Neural cell (in vitro differentiated cells): Measurements from ENCODE around the gene OLFML3. TPM values are rescaled to one million over a fixed set of nuclear protein-coding genes. Genes with fewer than 3 reads are reported as not detected.

Experiments
- H2AFZ ChIP-seq: fragments of 200-600, 300-800 bp; sonication (generic), shearing (Covaris generic); 2 replicates; pipeline ENCODE4 v1.6.0; 2014; ENCODE audit warnings: low read depth, mild to moderate bottlenecking, antibody characterized with exemption, low read length, moderate library complexity
- H3F3A ChIP-seq: fragments of 200-600 bp; shearing (Covaris generic); 2 replicates; pipeline ENCODE4 v1.6.1; 2016; ENCODE audit warnings: mild to moderate bottlenecking, moderate library complexity, mixed read lengths, antibody characterized with exemption, low read length; ENCODE audit not compliant: insufficient read depth, poor library complexity, severe bottlenecking
- H3K27ac ChIP-seq: fragments of 200-600, 300-800 bp; sonication (generic), shearing (Covaris generic); 2 replicates; pipeline ENCODE4 v1.5.1; 2014; ENCODE audit warnings: mild to moderate bottlenecking, low read length, moderate library complexity
- H3K27me3 ChIP-seq: fragments of 300-800, 200-600 bp; sonication (generic), shearing (Covaris generic); 2 replicates; pipeline ENCODE4 v1.6.0; 2014; ENCODE audit warnings: mild to moderate bottlenecking, low read depth, low read length, moderate library complexity; ENCODE audit not compliant: insufficient read depth
- H3K36me3 ChIP-seq: fragments of 300-800, 200-600 bp; sonication (generic), shearing (Covaris generic); 2 replicates; pipeline ENCODE4 v1.5.1; 2014; ENCODE audit warnings: mild to moderate bottlenecking, antibody characterized with exemption, low read length, moderate library complexity; ENCODE audit not compliant: insufficient read depth
- H3K4me2 ChIP-seq: fragments of 300-800, 200-600 bp; sonication (generic), shearing (Covaris generic); 2 replicates; pipeline ENCODE4 v1.6.0; 2014; ENCODE audit warnings: mild to moderate bottlenecking, low read length
- H3K4me3 ChIP-seq: fragments of 300-800, 200-600 bp; sonication (generic), shearing (Covaris generic); 2 replicates; pipeline ENCODE4 v1.5.1; 2014; ENCODE audit warnings: mild to moderate bottlenecking, low read length, moderate library complexity
- H3K79me2 ChIP-seq: fragments of 200-600 bp; shearing (Covaris generic); replicated peaks from 2 replicates; pipeline ENCODE4 v1.6.0; 2014; ENCODE audit warnings: mild to moderate bottlenecking, low read length, moderate library complexity; ENCODE audit not compliant: insufficient read depth
- H3K9ac ChIP-seq: fragments of 300-800, 200-600 bp; sonication (generic), shearing (Covaris generic); 2 replicates; pipeline ENCODE4 v1.6.1; 2016; ENCODE audit warnings: mild to moderate bottlenecking, low read length, mixed read lengths
- H3K9me2 ChIP-seq: fragments of 200-600 bp; shearing (Covaris generic); 2 replicates; pipeline ENCODE4 v1.6.1; 2016; ENCODE audit warnings: mild to moderate bottlenecking, low read length, mixed read lengths; ENCODE audit not compliant: insufficient read depth
- H3K9me3 ChIP-seq: fragments of 200-600, 300-800 bp; sonication (generic), shearing (Covaris generic); 2 replicates; pipeline ENCODE4 v1.6.1; 2016; ENCODE audit warnings: mild to moderate bottlenecking, mixed run types, low read length, moderate library complexity, mixed read lengths
- H4K20me1 ChIP-seq: fragments of 200-600 bp; shearing (Covaris generic); 2 replicates; pipeline ENCODE4 v1.6.1; 2016; ENCODE audit warnings: mild to moderate bottlenecking, mixed run types; ENCODE audit not compliant: insufficient read depth
- CTCF ChIP-seq: fragments of 450-650 bp; IDR thresholded peaks from 2 replicates; pipeline ENCODE4 v1.5.1; 2014; ENCODE audit warnings: antibody characterized with exemption, mild to moderate bottlenecking, moderate library complexity; ENCODE audit not compliant: poor library complexity, severe bottlenecking
- EP300 ChIP-seq: fragments of 450-650 bp; conservative IDR thresholded peaks from 2 replicates; pipeline ENCODE4 v1.6.1; 2014; ENCODE audit warnings: antibody characterized with exemption, mild to moderate bottlenecking, moderate library complexity; ENCODE audit not compliant: poor library complexity, severe bottlenecking
- EZH2 ChIP-seq: fragments of 200-600, 300-800 bp; shearing (Covaris generic), sonication (generic); IDR thresholded peaks from 2 replicates; pipeline ENCODE4 v1.6.1; 2014; ENCODE audit warnings: antibody characterized with exemption, low read length, borderline replicate concordance, mild to moderate bottlenecking; ENCODE audit not compliant: insufficient read depth, poor library complexity, severe bottlenecking
- MXI1 ChIP-seq: fragments of 450-650 bp; conservative IDR thresholded peaks from 2 replicates; pipeline ENCODE4 v1.6.1; 2014; ENCODE audit warnings: antibody characterized with exemption, mild to moderate bottlenecking; ENCODE audit not compliant: poor library complexity, severe bottlenecking
- POLR2AphosphoS5 ChIP-seq: IDR thresholded peaks from 2 replicates; pipeline ENCODE4 v1.6.1; 2012
- RAD21 ChIP-seq: fragments of 450-650 bp; conservative IDR thresholded peaks from 2 replicates; pipeline ENCODE4 v1.6.1; 2014; ENCODE audit warnings: antibody characterized with exemption, mild to moderate bottlenecking, moderate library complexity
- SMC3 ChIP-seq: fragments of 450-650 bp; conservative IDR thresholded peaks from 2 replicates; pipeline ENCODE4 v1.6.1; 2014; ENCODE audit warnings: antibody characterized with exemption, mild to moderate bottlenecking, moderate library complexity; ENCODE audit not compliant: poor library complexity
- TAF1 ChIP-seq: IDR thresholded peaks from 2 replicates; pipeline ENCODE4 v1.6.1; 2012; ENCODE audit warnings: low read depth
- polyA plus RNA-seq: library from polyadenylated mRNA; depleted of rRNA; stranded (reverse); fragments of >200 nt; gene quantifications from 2 replicates; pipeline ENCODE4 v1.2.3, GENCODE V29; 2014
- TF ChIP-seq, protein P1 (sequence below): IDR thresholded peaks from 2 replicates; pipeline ENCODE4 v1.6.1; 2012; ENCODE audit warnings: borderline replicate concordance

Gene OLFML3
- polyA plus RNA-seq, 1 donor from 2014 or later = not detected

DNA sequence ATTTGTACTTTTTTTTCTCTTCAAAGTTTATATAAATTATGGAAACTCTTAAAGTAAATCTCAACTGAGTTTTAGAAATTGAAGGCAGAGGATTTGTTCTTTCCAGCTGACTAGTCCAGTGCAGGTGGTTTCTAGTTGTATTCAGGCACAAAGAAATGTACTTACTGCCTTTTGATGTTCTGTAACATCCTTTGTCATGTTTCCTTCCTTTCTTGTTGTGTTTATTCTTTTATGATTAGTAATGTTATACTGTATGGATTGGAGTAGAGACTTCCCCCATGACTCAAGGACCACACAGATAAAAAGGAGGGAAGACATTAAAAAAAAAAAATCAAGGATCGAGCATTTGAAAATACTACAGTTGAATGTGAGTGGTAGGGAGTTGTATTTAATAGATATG, 42.1 kb upstream of the OLFML3 start:
- no peaks in the 10 kb centered on the region for H3F3A ChIP-seq
- no peaks in the 10 kb centered on the region for H4K20me1 ChIP-seq
- H3K9ac ChIP-seq = no peak overlapping the region
- H3K4me2 ChIP-seq = no peak overlapping the region
- H2AFZ ChIP-seq = no peak overlapping the region
- no peak for TF ChIP-seq MXI1
- TF ChIP-seq EP300 = no peak
- TF ChIP-seq POLR2AphosphoS5 = no peak
- TF ChIP-seq, protein P1, sequence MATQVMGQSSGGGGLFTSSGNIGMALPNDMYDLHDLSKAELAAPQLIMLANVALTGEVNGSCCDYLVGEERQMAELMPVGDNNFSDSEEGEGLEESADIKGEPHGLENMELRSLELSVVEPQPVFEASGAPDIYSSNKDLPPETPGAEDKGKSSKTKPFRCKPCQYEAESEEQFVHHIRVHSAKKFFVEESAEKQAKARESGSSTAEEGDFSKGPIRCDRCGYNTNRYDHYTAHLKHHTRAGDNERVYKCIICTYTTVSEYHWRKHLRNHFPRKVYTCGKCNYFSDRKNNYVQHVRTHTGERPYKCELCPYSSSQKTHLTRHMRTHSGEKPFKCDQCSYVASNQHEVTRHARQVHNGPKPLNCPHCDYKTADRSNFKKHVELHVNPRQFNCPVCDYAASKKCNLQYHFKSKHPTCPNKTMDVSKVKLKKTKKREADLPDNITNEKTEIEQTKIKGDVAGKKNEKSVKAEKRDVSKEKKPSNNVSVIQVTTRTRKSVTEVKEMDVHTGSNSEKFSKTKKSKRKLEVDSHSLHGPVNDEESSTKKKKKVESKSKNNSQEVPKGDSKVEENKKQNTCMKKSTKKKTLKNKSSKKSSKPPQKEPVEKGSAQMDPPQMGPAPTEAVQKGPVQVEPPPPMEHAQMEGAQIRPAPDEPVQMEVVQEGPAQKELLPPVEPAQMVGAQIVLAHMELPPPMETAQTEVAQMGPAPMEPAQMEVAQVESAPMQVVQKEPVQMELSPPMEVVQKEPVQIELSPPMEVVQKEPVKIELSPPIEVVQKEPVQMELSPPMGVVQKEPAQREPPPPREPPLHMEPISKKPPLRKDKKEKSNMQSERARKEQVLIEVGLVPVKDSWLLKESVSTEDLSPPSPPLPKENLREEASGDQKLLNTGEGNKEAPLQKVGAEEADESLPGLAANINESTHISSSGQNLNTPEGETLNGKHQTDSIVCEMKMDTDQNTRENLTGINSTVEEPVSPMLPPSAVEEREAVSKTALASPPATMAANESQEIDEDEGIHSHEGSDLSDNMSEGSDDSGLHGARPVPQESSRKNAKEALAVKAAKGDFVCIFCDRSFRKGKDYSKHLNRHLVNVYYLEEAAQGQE = no peak
- TF ChIP-seq TAF1 = no peak
- TF ChIP-seq CTCF = no peak
- no peak for TF ChIP-seq SMC3
- no peak for TF ChIP-seq RAD21
- no peak for TF ChIP-seq EZH2
- no peak overlapping the region for H3K4me3 ChIP-seq
- no peaks in the 10 kb centered on the region for H3K9me3 ChIP-seq
- peaks cover 64% of the 10 kb centered on the region for H3K79me2 ChIP-seq
- no peaks in the 10 kb centered on the region for H3K9me2 ChIP-seq
- no peak overlapping the region for H3K27ac ChIP-seq
- no peaks in the 10 kb centered on the region for H3K27me3 ChIP-seq
- no peaks in the 10 kb centered on the region for H3K36me3 ChIP-seq

DNA sequence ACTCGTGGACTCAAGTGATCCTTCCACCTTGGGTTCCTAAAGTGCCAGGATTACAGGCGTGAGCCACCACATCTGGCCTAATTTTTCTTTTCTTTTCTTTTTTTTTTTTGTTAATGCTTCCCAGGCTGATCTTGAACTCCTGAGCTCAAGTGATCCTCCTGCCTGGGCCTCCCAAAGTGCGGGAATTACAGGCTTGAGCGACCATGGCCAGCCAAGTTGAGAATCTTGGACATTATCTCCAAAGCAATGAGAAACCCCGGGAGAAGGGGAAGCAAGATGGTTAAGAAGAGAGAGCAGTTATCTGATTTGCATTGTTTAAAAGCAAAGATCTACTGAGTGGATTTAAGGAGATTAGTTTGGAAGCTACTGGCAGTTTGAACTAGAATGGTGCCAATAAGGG, 41.1 kb upstream of the OLFML3 start:
- no peak overlapping the region for H3K4me3 ChIP-seq
- H3K27ac ChIP-seq = no peak overlapping the region
- no peak overlapping the region for H3K4me2 ChIP-seq
- no peak for TF ChIP-seq EZH2
- no peak for TF ChIP-seq RAD21
- H3K9me2 ChIP-seq = no peaks in the 10 kb centered on the region
- H3F3A ChIP-seq = no peaks in the 10 kb centered on the region
- no peaks in the 10 kb centered on the region for H4K20me1 ChIP-seq
- H3K9ac ChIP-seq = no peak overlapping the region
- H3K36me3 ChIP-seq = peaks cover 6% of the 10 kb centered on the region
- no peaks in the 10 kb centered on the region for H3K9me3 ChIP-seq
- no peak overlapping the region for H2AFZ ChIP-seq
- no peaks in the 10 kb centered on the region for H3K27me3 ChIP-seq
- H3K79me2 ChIP-seq = peaks cover 54% of the 10 kb centered on the region
